OCI-LY7 (cell line): ENCODE results near the gene RFX5.

Experiments
- EZH2phosphoT487 ChIP-seq: fragments of 200-600 bp; sonication (generic); IDR thresholded peaks from 2 replicates; pipeline ENCODE4 v1.6.1; 2018; ENCODE audit warnings: low read depth, borderline replicate concordance, mild to moderate bottlenecking, mixed run types, antibody characterized with exemption, low read length, moderate library complexity, mixed read lengths
- TF ChIP-seq, protein P1 (sequence below): fragments of 200-600 bp; sonication (generic); conservative IDR thresholded peaks from 2 replicates; pipeline ENCODE4 v1.5.1; 2014; ENCODE audit warnings: mild to moderate bottlenecking, antibody characterized with exemption, low read length, moderate library complexity, mixed read lengths

DNA sequence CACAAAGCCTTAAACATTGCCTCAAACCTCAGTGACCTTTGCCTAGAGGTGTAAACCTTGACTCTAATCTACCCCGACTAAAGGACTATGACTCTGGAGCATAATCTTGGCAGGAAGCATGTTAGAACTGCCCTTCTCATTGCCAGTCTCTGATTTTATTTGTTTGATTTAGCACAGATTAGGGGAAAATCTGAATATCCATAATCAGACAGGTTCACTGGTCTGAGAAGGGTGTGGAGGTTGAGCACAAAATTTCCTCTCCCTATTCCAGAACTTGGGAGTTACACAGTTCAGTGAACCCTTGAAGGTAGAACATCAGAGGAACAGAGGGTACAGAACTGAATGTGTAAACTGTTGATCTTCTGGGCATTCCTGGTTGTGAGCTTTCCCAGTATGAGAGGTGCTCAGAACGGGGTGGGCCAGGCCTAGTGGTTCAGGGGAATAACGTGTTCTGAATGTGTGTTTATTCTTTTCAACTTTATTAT, 44.1 kb upstream of the RFX5 start:
- TF ChIP-seq, protein P1, sequence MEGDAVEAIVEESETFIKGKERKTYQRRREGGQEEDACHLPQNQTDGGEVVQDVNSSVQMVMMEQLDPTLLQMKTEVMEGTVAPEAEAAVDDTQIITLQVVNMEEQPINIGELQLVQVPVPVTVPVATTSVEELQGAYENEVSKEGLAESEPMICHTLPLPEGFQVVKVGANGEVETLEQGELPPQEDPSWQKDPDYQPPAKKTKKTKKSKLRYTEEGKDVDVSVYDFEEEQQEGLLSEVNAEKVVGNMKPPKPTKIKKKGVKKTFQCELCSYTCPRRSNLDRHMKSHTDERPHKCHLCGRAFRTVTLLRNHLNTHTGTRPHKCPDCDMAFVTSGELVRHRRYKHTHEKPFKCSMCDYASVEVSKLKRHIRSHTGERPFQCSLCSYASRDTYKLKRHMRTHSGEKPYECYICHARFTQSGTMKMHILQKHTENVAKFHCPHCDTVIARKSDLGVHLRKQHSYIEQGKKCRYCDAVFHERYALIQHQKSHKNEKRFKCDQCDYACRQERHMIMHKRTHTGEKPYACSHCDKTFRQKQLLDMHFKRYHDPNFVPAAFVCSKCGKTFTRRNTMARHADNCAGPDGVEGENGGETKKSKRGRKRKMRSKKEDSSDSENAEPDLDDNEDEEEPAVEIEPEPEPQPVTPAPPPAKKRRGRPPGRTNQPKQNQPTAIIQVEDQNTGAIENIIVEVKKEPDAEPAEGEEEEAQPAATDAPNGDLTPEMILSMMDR, result no peak
- no peak for TF ChIP-seq EZH2phosphoT487
